BJ (cell line): Measurements from ENCODE around the gene EGLN3. TPM values are rescaled to one million over a fixed set of nuclear protein-coding genes. Genes with fewer than 3 reads are reported as not detected.

Experiments used
- CTCF ChIA-PET: fragments of 350-600 bp; formaldehyde crosslinking; extraction: SDS; loops from one replicate; lab custom pipeline; 2021; ENCODE audit warnings: antibody characterized with exemption, inconsistent platforms; lab: Yijun Ruan, JAX
- POLR2A ChIA-PET: fragments of 300-600 bp; sonication (Branson Sonifier 250); formaldehyde crosslinking; extraction: SDS; loops from one replicate; lab custom pipeline; 2021; ENCODE audit warnings: antibody characterized with exemption; lab: Charles Lee
- DNase-seq: peaks from one replicate; pipeline ENCODE4 v3.0.0-alpha.2; 2011; ENCODE audit warnings: low read depth
- H3K27me3 ChIP-seq: 2 replicates; pipeline ENCODE4 v1.6.0; 2011; ENCODE audit warnings: low read length; ENCODE audit not compliant: control insufficient read depth, insufficient read depth
- H3K36me3 ChIP-seq: 2 replicates; pipeline ENCODE4 v1.5.1; 2011; ENCODE audit warnings: low read length; ENCODE audit not compliant: control insufficient read depth, insufficient read depth
- H3K4me3 ChIP-seq: 2 replicates; pipeline ENCODE4 v1.5.1; 2011; ENCODE audit warnings: low read depth, mild to moderate bottlenecking, control low read depth, low read length
- polyA plus RNA-seq: library from polyadenylated mRNA; depleted of rRNA; stranded (reverse); fragments of >200 nt; gene quantifications from 2 replicates; pipeline ENCODE4 v1.2.3, GENCODE V29; 2011
- TF ChIP-seq, protein P1 (sequence below): IDR thresholded peaks from 2 replicates; pipeline ENCODE4 v1.5.1; 2011; ENCODE audit warnings: low read depth, mild to moderate bottlenecking, control low read depth, inconsistent platforms, low read length, moderate library complexity; ENCODE audit not compliant: insufficient read depth

Gene EGLN3
- polyA plus RNA-seq, 1 experiment: 0.15 TPM

DNA sequence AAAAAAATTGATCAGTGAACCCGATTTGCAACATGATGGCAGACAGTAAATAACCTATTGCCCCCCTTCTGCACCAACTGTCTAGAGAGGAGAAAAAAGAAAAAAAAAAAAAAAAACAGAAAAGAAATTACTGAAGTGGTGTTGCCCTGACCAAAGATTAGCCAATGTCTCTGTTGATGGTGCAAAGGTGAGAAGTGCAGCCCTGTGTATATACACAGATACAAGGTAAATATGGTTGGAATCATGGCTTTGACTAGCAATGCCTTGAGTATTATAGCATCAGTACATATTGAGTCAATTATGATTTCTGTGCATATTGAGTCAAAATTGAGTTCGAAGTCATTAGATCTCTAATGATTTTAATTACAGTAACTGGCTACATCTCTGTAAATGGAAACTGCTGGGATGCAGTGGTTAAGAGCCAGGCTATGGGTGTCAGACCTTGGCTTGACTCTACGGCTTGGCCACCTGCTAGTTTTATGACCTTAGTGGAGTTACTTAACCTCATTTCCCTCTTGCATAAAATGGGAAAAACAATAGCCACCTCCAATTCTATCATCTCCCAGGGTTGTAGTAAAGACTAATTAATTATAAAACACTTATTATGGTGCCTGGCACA lies 51.0 kb downstream of the EGLN3 start:
- TF ChIP-seq, protein P1, sequence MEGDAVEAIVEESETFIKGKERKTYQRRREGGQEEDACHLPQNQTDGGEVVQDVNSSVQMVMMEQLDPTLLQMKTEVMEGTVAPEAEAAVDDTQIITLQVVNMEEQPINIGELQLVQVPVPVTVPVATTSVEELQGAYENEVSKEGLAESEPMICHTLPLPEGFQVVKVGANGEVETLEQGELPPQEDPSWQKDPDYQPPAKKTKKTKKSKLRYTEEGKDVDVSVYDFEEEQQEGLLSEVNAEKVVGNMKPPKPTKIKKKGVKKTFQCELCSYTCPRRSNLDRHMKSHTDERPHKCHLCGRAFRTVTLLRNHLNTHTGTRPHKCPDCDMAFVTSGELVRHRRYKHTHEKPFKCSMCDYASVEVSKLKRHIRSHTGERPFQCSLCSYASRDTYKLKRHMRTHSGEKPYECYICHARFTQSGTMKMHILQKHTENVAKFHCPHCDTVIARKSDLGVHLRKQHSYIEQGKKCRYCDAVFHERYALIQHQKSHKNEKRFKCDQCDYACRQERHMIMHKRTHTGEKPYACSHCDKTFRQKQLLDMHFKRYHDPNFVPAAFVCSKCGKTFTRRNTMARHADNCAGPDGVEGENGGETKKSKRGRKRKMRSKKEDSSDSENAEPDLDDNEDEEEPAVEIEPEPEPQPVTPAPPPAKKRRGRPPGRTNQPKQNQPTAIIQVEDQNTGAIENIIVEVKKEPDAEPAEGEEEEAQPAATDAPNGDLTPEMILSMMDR: no peak
- POLR2A ChIA-PET: no interaction called here
- H3K4me3 ChIP-seq: no peak overlapping the region
- CTCF ChIA-PET: no interaction called here
- no peak for DNase-seq
- H3K27me3 ChIP-seq: no peaks in the 10 kb centered on the region
- H3K36me3 ChIP-seq: no peaks in the 10 kb centered on the region

- Histone ChIP-seq H3K4me3 (no peak overlapping the region), H3K27me3 (no peaks in the 10 kb centered on the region), H3K36me3 (no peaks in the 10 kb centered on the region)
- no peak for DNase-seq
- ChIA-PET POLR2A (no interaction called here), CTCF (no interaction called here)
- TF ChIP-seq, protein P1: no peak
Measured at GRCh38 chr14:33897878-33898535, 52.9 kb downstream of the EGLN3 start.

- Histone ChIP-seq H3K27me3 (no peaks in the 10 kb centered on the region), H3K4me3 (no peak overlapping the region), H3K36me3 (no peaks in the 10 kb centered on the region)
- no peak for DNase-seq
- CTCF ChIA-PET: no interaction called here
- POLR2A ChIA-PET: no interaction called here
- TF ChIP-seq, protein P1: no peak
Measured at GRCh38 chr14:33897382-33897781, 53.5 kb downstream of the EGLN3 start.

DNA sequence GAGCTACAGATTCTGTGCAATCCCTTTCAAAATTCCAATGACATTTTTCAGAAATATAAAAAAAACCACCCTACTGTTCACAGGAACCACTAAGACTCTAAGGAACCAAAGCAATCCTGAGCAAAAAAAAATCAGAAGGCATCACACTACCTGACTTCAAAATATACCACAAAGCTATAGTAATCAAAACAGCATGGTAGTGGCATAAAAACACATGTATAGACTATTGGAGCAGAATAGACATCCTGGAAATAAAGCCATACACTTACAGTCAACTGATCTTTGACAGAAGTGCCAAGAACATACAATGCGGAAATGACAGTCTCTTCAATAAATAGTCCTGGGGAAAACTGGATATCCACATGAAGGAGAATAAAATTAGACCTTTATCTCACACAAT lies 56.5 kb downstream of the EGLN3 start:
- TF ChIP-seq, protein P1: no peak
- H3K27me3 ChIP-seq: no peaks in the 10 kb centered on the region
- POLR2A ChIA-PET: no interaction called here
- CTCF ChIA-PET: no interaction called here
- no peaks in the 10 kb centered on the region for H3K36me3 ChIP-seq
- no peak overlapping the region for H3K4me3 ChIP-seq
- DNase-seq: no peak

DNA sequence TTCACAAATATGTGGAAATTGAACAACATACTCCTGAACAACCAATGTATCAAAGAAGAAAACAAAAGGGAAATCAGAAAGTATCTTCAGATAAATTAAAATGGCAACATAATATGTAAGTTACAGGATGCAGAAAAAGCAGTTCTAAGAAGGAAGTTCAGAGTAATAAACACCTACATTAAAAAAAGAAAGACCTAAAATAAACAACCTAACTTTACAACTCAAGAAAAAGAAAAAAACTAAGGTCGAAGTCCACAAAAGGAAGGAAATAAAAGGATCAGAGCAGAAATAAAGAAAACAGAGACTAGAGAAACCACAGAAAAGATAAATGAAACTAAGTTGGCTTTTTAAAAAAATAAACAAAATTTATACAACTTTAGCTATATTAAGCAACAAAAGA lies 59.2 kb downstream of the EGLN3 start:
- ChIA-PET POLR2A (no interaction called here), CTCF (no interaction called here)
- DNase-seq: no peak
- Histone ChIP-seq H3K4me3 (no peak overlapping the region), H3K36me3 (no peaks in the 10 kb centered on the region), H3K27me3 (no peaks in the 10 kb centered on the region)
- TF ChIP-seq, protein P1: no peak
